Body of pancreas (tissue), 4 donors: ENCODE data around the gene GRIN2D. TPM values are rescaled to one million over a fixed set of nuclear protein-coding genes. Genes with fewer than 3 reads are reported as not detected.

Experiments
- ATAC-seq: fragments of 150-250 bp; one replicate; pipeline ENCODE4 v1.9.1; 2016
- DNase-seq, 4 donors: peaks; one replicate each; pipeline ENCODE4 v3.0.0-alpha.2; 2019
- H3K27ac ChIP-seq, 4 donors: fragments of 200-600 bp; sonication (generic); 1 replicate in 3 of 4; 2 replicates in 1 of 4; pipeline versions ENCODE4 v1.5.1 to v1.6.1; 2016 to 2019; ENCODE audit warnings: mild to moderate bottlenecking in 1 of 4, mixed read lengths in 1 of 4, moderate library complexity in 1 of 4
- H3K27me3 ChIP-seq, 2 donors: fragments of 200-600 bp; sonication (generic); one replicate each; pipeline ENCODE4 v1.6.0; 2016; ENCODE audit warnings: mild to moderate bottlenecking in 1 of 2
- H3K36me3 ChIP-seq, 2 donors: fragments of 200-600 bp; sonication (generic); replicated peaks in 1 of 2; 2 replicates each; pipeline ENCODE4 v1.5.1; 2016; ENCODE audit warnings: low read depth in 2 of 2; ENCODE audit not compliant: insufficient read depth in 1 of 2
- H3K4me1 ChIP-seq: fragments of 200-600 bp; sonication (generic); one replicate; pipeline ENCODE4 v1.6.0; 2016
- H3K4me3 ChIP-seq, 2 donors: fragments of 200-600 bp; sonication (generic); 1 replicate in 1 of 2; 2 replicates in 1 of 2; pipeline ENCODE4 v1.5.1; 2016 to 2019
- H3K9me3 ChIP-seq, 3 donors: fragments of 200-600 bp; sonication (generic); 1 replicate in 2 of 3; 2 replicates in 1 of 3; pipeline ENCODE4 v1.5.1; 2016
- CTCF ChIP-seq, 7 experiments: fragments of 450-650 bp in 4 of 7; fragments of 200-600 bp in 3 of 7; sonication (generic) in 3 of 7; IDR thresholded peaks; one replicate each; pipeline ENCODE4 v1.5.1; 2016 to 2019; ENCODE audit warnings: antibody characterized with exemption in 7 of 7
- POLR2A ChIP-seq, 3 donors: fragments of 450-650 bp; IDR thresholded peaks; one replicate each; pipeline ENCODE4 v1.6.1; 2016; ENCODE audit warnings: antibody characterized with exemption in 3 of 3, mild to moderate bottlenecking in 2 of 3
- WGBS, 2 donors: methylation state at CpG; one replicate each; pipeline ENCODE4 v1.1.5; 2017; 5-methylcytosine and 5-hydroxymethylcytosine counted together
- intact Hi-C: fragments of 100-400 bp; cut with DNase I; formaldehyde crosslinking; loops from one replicate; pipeline ENCODE4 v1.15.1; 2023
- total RNA-seq, 2 donors: library from RNA; depleted of rRNA; stranded (reverse); fragments of >200 nt; gene quantifications; one replicate each; pipeline ENCODE4 v1.1.0, GENCODE V29; 2016

Gene GRIN2D
- total RNA-seq: 1 to 10 TPM in 1 of 2 donors, under 1 TPM in 1; 0.26 to 2.0 TPM

- ATAC-seq: no peak
- TF ChIP-seq CTCF (IDR thresholded peaks at IDR 0.05): no peak
- TF ChIP-seq POLR2A (IDR thresholded peaks at IDR 0.05): no peak
- no peak for DNase-seq
- H3K9me3 ChIP-seq: no peaks in the 10 kb centered on the region
- H3K4me1 ChIP-seq: peaks cover 29% of the 10 kb centered on the region
- no peak within 1 kb of the TSS for H3K27ac ChIP-seq
- intact Hi-C loops: no loop called here
- 0 to 2% methylated on average over 4 to 34 of the region's 40 CpGs for WGBS, 2 donors
- peaks cover 0 to 42% of the 10 kb centered on the region in 2 donors for H3K27me3 ChIP-seq
- H3K4me3 ChIP-seq: no peak within 1 kb of the TSS
- peaks cover 0 to 2% of the 10 kb centered on the region in 2 donors for H3K36me3 ChIP-seq
Measured at GRCh38 chr19:48393559-48394330, at the start of gene GRIN2D. TSS of gene GRIN2D (plus strand) at chr19:48393668. CDS start at chr19:48398393, 4,725 bp downstream.

- H3K4me3 ChIP-seq: no peak overlapping the region
- no peak overlapping the region for H3K27ac ChIP-seq
- H3K9me3 ChIP-seq: no peaks in the 10 kb centered on the region
- no peak for TF ChIP-seq CTCF (IDR thresholded peaks at IDR 0.05)
- no peak for TF ChIP-seq POLR2A (IDR thresholded peaks at IDR 0.05)
- no peak for DNase-seq
- 95 to 97% methylated on average over 4 to 6 of the region's 6 CpGs for WGBS, 2 donors
- no peaks in the 10 kb centered on the region for H3K27me3 ChIP-seq
- H3K36me3 ChIP-seq: no peaks in the 10 kb centered on the region
- no peak for ATAC-seq
- intact Hi-C loops: no loop called here
- H3K4me1 ChIP-seq: no peaks in the 10 kb centered on the region
Measured at GRCh38 chr19:48344892-48345291, 48.6 kb upstream of the GRIN2D start.

- no peak overlapping the region for H3K27ac ChIP-seq
- H3K36me3 ChIP-seq: no peaks in the 10 kb centered on the region
- no peaks in the 10 kb centered on the region for H3K4me1 ChIP-seq
- 83 to 89% methylated on average over 2 of the region's 2 CpGs for whole genome bisulfite sequencing, 2 donors
- H3K9me3 ChIP-seq: no peaks in the 10 kb centered on the region
- intact Hi-C loops: no loop called here
- no peak for DNase-seq
- no peak overlapping the region for H3K4me3 ChIP-seq
- no peak for ATAC-seq
- TF ChIP-seq POLR2A (IDR thresholded peaks at IDR 0.05) (no peak), CTCF (IDR thresholded peaks at IDR 0.05) (no peak)
- no peaks in the 10 kb centered on the region for H3K27me3 ChIP-seq
Measured at GRCh38 chr19:48346191-48346590, 47.3 kb upstream of the GRIN2D start.

- 22 to 29% methylated on average over 5 of the region's 5 CpGs for WGBS, 2 donors
Measured at GRCh38 chr19:48348045-48348444, 45.4 kb upstream of the GRIN2D start.

More at GRCh38 chr19:48348045-48348444, 45.4 kb upstream of the GRIN2D start:
- DNase-seq (peak; percentile 46 to 74 (median 64)), ATAC-seq (peak; percentile 70)
- H3K36me3 ChIP-seq: no peaks in the 10 kb centered on the region
- no peaks in the 10 kb centered on the region for H3K4me1 ChIP-seq
- no peak for TF ChIP-seq CTCF (IDR thresholded peaks at IDR 0.05)
- no peak for TF ChIP-seq POLR2A (IDR thresholded peaks at IDR 0.05)
- intact Hi-C loops: no loop called here
- peak overlapping the region; percentile 1 to 67 (median 40) for H3K27ac ChIP-seq
- H3K9me3 ChIP-seq: no peaks in the 10 kb centered on the region
- H3K27me3 ChIP-seq: no peaks in the 10 kb centered on the region
- no peak overlapping the region for H3K4me3 ChIP-seq
